ENCODE data around the gene ABCA7. TPM values are rescaled to one million over a fixed set of nuclear protein-coding genes. Genes with fewer than 3 reads are reported as not detected.

Gene ABCA7
- total RNA-seq, 1 experiment from 2014 or later, result 91.4 TPM

DNA sequence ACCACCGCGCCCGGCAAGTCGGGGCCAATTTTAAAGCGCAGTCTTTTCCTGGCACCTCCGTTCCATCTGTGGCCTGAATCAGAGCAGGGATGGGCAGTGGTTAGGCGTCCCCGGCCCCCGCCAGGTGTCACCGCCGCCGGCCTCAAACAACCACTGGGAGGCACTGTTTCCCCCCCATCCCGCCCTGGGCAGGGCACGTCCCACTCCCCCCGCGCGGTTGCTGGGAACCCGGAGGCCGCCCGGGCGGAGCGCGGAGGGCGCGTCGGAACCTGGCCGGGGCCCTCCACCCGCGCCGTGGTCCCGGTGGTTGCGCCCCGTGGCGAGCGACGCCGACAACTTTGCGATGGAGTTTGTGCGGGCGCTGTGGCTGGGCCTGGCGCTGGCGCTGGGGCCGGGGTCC, 39.8 kb upstream of the ABCA7 start, which contains the start of gene GRIN3B:
Gene GRIN3B (plus strand): TSS at position 325 of the 400 bp plus-strand sequence. CDS start 19 bp downstream, at position 344.
- H3K27me3 ChIP-seq (ENCODE audit: insufficient read depth, low read length), result no peaks in the 10 kb centered on the region
- peak within 1 kb of the TSS; percentile 60 for H3K4me2 ChIP-seq (ENCODE audit: low read length)
- CTCF ChIA-PET, result no interaction called here

DNA sequence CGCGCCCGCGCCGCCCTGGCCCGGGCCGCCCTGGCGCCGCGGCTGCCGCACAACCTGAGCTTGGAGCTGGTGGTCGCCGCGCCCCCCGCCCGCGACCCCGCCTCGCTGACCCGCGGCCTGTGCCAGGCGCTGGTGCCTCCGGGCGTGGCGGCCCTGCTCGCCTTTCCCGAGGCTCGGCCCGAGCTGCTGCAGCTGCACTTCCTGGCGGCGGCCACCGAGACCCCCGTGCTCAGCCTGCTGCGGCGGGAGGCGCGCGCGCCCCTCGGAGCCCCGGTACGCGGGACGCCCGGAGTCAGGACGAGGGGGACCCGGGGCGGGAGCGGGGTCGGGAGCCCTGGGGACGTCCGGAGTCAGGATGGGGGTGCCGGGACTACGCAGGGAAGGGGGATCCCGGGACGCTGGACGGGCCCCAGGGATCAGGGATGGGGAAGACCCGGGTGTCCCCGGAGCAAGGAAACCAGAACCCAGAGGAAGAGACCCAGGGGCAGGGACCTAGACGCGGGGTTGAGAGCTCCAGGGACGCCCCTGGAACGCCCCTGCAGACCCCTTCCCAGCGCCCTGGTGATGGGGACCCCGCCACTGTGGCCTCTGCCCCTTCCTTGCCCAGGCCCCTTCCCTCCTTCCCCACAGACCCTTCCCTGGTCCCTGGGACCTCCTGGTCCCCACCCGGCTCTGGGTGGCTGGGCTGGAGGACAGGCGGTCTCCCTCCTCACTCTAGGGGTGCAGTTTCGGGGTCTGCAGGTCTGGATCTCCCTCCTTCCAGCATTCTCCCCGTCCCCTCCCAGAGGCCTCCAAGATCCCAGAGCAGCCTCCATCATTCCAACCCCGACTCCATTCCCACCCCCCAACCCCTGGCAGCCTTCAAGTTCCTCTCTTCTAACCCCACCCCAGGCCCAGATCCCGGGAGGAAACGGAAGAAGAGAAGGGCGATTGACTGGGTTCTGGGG, 39.0 kb upstream of the ABCA7 start:
- H3K27ac ChIP-seq (ENCODE audit: low read depth, low read length), result no peak overlapping the region; the same call in 1 of the 2 replicates
- H2AFZ ChIP-seq (ENCODE audit: low read depth, low read length, poor library complexity, severe bottlenecking), result peak overlapping the region; percentile 17
- BruUV-seq (replicated peaks), result no TSS peak
- H3K4me2 ChIP-seq (ENCODE audit: low read length), result peak overlapping the region; percentile 28
- no peak overlapping the region for H3K9ac ChIP-seq (ENCODE audit: low read length)
- no peaks in the 10 kb centered on the region for H3K36me3 ChIP-seq (ENCODE audit: control insufficient read depth in 1 of 2, insufficient read depth in 2 of 2, low read length in 2 of 2)
- no peaks in the 10 kb centered on the region for H3K9me2 ChIP-seq (ENCODE audit: insufficient read depth)
- POLR2A ChIA-PET, result no interaction called here
- H3K9me3 ChIP-seq (ENCODE audit: control insufficient read depth in 1 of 2, insufficient read depth in 1 of 2, low read depth in 1 of 2, low read length in 2 of 2), result no peaks in the 10 kb centered on the region
- no peaks in the 10 kb centered on the region for H3K27me3 ChIP-seq (ENCODE audit: insufficient read depth, low read length)
- RAD21 ChIA-PET (ENCODE audit: low non-redundant PET in 1 of 2, low total read pairs in 2 of 2, uncharacterized antibody in 2 of 2, unreplicated experiment in 2 of 2), result interaction anchor here in 1 of 2 experiments (0.6 kb wide), 1 partner anchor 84 kb away, joined by 3 read pairs; no protein-coding TSS in a partner anchor
- H3K79me2 ChIP-seq (ENCODE audit: insufficient read depth, low read length), result no peaks in the 10 kb centered on the region
- H4K20me1 ChIP-seq (ENCODE audit: insufficient read depth), result no peaks in the 10 kb centered on the region
- DNase-seq (ENCODE audit: low read depth, low spot score) (no peak), ATAC-seq (no peak)
- CTCF ChIA-PET, result no interaction called here
- no peak overlapping the region for H3K4me3 ChIP-seq (replicated peaks in 1 of 2; ENCODE audit: low read depth in 1 of 2, low read length in 2 of 2)
- H3K4me1 ChIP-seq (ENCODE audit: control insufficient read depth in 1 of 2, insufficient read depth in 2 of 2, low read length in 2 of 2), result peaks cover 10 to 20% of the 10 kb centered on the region in 2 experiments
- TF ChIP-seq TCF7L2 (IDR thresholded peaks at IDR 0.05; ENCODE audit: borderline replicate concordance, extremely low read depth, insufficient read depth, insufficient read length) (no peak), YY1 (IDR thresholded peaks at IDR 0.05; ENCODE audit: extremely low read depth, insufficient replicate concordance, low read depth, low read length) (no peak), SIN3A (IDR thresholded peaks at IDR 0.05; ENCODE audit: low read depth) (no peak), POLR2AphosphoS5 (IDR thresholded peaks at IDR 0.05; ENCODE audit: low read depth, low read length) (no peak), EGR1 (IDR thresholded peaks at IDR 0.05; ENCODE audit: low read depth) (no peak), EZH2phosphoT487 (IDR thresholded peaks at IDR 0.05; ENCODE audit: borderline replicate concordance) (no peak)
- intact Hi-C loops (cut with micrococcal nuclease), result no loop called here

More for the DNA sequence above, 39.8 kb upstream of the ABCA7 start, which contains the start of gene GRIN3B:
- peaks cover 10 to 27% of the 10 kb centered on the region in 2 experiments for H3K4me1 ChIP-seq (ENCODE audit: control insufficient read depth in 1 of 2, insufficient read depth in 2 of 2, low read length in 2 of 2)
- ATAC-seq (peak; percentile 72), DNase-seq (ENCODE audit: low read depth, low spot score) (peak; percentile 41)
- no peaks in the 10 kb centered on the region for H4K20me1 ChIP-seq (ENCODE audit: insufficient read depth)
- H3K79me2 ChIP-seq (ENCODE audit: insufficient read depth, low read length), result no peaks in the 10 kb centered on the region
- H3K27ac ChIP-seq (ENCODE audit: low read depth, low read length), result no peak within 1 kb of the TSS; the same call in 1 of the 2 replicates
- intact Hi-C loops (cut with micrococcal nuclease), result no loop called here
- ChIA-PET RAD21 (ENCODE audit: low non-redundant PET in 1 of 2, low total read pairs in 2 of 2, uncharacterized antibody in 2 of 2, unreplicated experiment in 2 of 2) (no interaction called here), POLR2A (no interaction called here)
- H3K4me3 ChIP-seq (replicated peaks in 1 of 2; ENCODE audit: low read depth in 1 of 2, low read length in 2 of 2), result no peak within 1 kb of the TSS
- TF ChIP-seq JUND (IDR thresholded peaks at IDR 0.05), result no peak
- TF ChIP-seq, protein P1, sequence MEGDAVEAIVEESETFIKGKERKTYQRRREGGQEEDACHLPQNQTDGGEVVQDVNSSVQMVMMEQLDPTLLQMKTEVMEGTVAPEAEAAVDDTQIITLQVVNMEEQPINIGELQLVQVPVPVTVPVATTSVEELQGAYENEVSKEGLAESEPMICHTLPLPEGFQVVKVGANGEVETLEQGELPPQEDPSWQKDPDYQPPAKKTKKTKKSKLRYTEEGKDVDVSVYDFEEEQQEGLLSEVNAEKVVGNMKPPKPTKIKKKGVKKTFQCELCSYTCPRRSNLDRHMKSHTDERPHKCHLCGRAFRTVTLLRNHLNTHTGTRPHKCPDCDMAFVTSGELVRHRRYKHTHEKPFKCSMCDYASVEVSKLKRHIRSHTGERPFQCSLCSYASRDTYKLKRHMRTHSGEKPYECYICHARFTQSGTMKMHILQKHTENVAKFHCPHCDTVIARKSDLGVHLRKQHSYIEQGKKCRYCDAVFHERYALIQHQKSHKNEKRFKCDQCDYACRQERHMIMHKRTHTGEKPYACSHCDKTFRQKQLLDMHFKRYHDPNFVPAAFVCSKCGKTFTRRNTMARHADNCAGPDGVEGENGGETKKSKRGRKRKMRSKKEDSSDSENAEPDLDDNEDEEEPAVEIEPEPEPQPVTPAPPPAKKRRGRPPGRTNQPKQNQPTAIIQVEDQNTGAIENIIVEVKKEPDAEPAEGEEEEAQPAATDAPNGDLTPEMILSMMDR (IDR thresholded peaks at IDR 0.05 in 2 of 3, conservative IDR thresholded peaks at IDR 0.05 in 1 of 3; ENCODE audit: borderline replicate concordance in 1 of 3, insufficient read depth in 1 of 3, low read depth in 2 of 3, low read length in 2 of 3), result peak; percentile 58 to 77 (median 76)
- H3K9me2 ChIP-seq (ENCODE audit: insufficient read depth), result no peaks in the 10 kb centered on the region
- H3K9ac ChIP-seq (ENCODE audit: low read length), result no peak within 1 kb of the TSS
- H3K9me3 ChIP-seq (ENCODE audit: control insufficient read depth in 1 of 2, insufficient read depth in 1 of 2, low read depth in 1 of 2, low read length in 2 of 2), result no peaks in the 10 kb centered on the region
- BruUV-seq (replicated peaks), result no TSS peak
- H3K36me3 ChIP-seq (ENCODE audit: control insufficient read depth in 1 of 2, insufficient read depth in 2 of 2, low read length in 2 of 2), result no peaks in the 10 kb centered on the region
- H2AFZ ChIP-seq (ENCODE audit: low read depth, low read length, poor library complexity, severe bottlenecking), result no peak within 1 kb of the TSS

Measured in HCT116 (cell line).